GM12801 (cell line): Measurements from ENCODE around the gene DISP2.

ENCODE experiments used
- TF ChIP-seq, protein P1 (sequence below): IDR thresholded peaks from one replicate; pipeline ENCODE4 v1.5.1; 2011; ENCODE audit warnings: control low read depth; ENCODE audit not compliant: insufficient read length; ENCODE audit errors: extremely low read depth

The DISP2 gene

GRCh38 chr15:40340740-40341400 is 17.1 kb upstream of the DISP2 start, which contains the start of gene CCDC9B:
Gene CCDC9B (minus strand): TSS chr15:40340939. CDS start chr15:40340819, 120 bp downstream.
- TF ChIP-seq, protein P1, sequence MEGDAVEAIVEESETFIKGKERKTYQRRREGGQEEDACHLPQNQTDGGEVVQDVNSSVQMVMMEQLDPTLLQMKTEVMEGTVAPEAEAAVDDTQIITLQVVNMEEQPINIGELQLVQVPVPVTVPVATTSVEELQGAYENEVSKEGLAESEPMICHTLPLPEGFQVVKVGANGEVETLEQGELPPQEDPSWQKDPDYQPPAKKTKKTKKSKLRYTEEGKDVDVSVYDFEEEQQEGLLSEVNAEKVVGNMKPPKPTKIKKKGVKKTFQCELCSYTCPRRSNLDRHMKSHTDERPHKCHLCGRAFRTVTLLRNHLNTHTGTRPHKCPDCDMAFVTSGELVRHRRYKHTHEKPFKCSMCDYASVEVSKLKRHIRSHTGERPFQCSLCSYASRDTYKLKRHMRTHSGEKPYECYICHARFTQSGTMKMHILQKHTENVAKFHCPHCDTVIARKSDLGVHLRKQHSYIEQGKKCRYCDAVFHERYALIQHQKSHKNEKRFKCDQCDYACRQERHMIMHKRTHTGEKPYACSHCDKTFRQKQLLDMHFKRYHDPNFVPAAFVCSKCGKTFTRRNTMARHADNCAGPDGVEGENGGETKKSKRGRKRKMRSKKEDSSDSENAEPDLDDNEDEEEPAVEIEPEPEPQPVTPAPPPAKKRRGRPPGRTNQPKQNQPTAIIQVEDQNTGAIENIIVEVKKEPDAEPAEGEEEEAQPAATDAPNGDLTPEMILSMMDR = no peak

GRCh38 chr15:40342416-40343320 is 15.4 kb upstream of the DISP2 start:
- TF ChIP-seq, protein P1 = no peak

GRCh38 chr15:40343512-40343911 is 14.5 kb upstream of the DISP2 start:
- TF ChIP-seq, protein P1 = no peak

GRCh38 chr15:40344217-40344616 is 13.8 kb upstream of the DISP2 start:
- TF ChIP-seq, protein P1 = no peak

DNA sequence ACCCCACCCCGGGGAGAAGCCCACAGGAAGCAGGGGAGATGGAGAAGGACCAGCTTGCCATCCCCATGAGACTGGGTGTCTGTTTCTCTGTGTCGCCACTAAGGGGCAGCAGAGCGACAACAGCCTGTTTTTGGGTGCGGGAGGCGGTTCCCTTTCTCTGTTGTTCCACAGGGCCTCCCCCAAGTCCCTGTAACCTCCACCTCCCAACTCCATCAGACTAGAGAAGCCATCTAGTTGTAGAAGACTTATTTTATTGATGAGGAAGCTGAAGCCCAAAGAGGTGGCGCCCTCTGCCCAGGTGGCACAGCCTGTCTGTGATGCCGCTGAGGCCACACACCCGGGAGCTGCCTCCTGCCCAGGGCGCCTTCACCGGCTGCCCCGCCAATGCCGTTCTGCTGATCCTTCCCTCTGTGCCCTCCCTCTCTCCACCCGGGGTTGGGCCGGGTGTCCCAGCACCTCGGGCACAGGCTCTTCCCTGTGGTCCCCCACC is 13.3 kb upstream of the DISP2 start:
- TF ChIP-seq, protein P1 = no peak

GRCh38 chr15:40345225-40345866 is 12.7 kb upstream of the DISP2 start:
- TF ChIP-seq, protein P1 = no peak

DNA sequence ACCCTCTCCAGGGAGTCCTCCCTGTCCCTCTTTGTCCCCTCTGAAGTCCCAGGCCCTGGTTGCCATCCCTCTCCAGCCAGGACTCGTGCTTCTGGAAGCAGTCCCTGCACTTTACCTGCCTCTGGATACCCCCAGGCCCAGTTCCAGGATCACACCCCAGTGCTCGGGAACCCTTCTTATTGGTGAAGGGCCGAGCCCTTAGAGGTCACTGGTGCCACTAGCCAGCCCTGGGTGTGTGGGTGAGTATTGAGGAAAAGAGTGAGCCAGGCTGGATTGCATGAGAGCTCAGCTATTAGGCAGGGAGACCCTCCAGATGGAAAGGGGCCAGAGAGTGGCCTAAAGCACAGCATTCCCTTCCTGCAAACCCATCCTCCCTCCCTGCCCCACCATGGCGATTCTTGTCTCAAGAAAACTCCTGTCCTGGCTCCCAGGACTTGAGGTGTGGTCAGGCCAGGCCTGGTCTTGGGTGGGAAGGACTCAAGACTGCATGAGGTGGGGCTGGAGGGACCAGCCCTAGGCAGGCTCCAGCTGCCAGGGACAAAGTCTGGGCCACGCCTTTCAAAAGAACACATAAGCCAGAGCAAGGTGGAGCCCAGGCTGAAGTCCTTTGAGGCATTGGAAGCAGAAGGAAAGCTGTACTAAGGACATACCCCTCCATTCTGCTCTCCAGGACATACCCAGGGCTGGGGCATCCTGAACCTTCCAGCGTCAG is 12.0 kb upstream of the DISP2 start:
- TF ChIP-seq, protein P1 = no peak
